Measurements from ENCODE around the gene CA5B. TPM values are rescaled to one million over a fixed set of nuclear protein-coding genes. Genes with fewer than 3 reads are reported as not detected.

Gene CA5B
- polyA plus RNA-seq, 1 donor from 2014 or later, result 10.3 TPM

DNA sequence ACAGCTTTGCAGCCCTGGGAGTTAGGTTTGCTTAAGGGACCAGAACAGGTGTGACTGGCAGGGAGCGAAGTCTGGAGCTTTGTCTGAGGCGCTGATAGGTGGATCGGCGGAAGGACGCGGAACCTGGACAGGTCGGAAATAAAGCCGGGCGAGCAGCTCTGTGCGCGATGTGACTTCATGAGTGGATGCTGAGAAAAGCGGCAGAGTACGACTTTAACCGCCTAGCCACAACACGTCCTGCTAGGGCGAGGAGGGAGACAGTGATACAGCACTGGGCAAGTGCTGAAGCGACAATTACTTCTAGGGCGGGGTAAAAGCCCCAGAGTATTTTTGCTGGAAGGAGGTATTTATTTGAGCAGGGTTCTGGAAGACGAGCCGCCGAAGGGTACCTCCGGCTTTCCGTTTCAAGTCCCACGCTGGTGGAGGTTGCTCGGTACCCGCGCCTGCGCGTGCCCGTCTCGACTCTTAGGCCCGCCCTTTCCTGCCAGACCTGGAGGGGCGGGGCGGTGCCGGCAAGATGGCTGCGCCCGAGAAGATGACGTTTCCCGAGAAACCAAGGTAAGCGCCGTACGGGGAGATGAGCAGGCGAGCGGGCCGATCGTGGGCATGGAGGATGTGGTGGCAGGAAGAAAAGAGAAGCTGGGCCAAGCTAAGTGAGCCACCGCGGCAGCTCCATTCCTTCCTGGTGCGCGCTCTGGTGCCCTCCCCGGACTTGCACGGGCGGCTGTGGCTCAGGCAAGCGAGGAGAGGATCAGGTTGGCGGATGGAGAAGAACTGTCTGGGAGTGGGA is 52.1 kb downstream of the CA5B start, which contains the start of gene ZRSR2:
Gene ZRSR2, plus strand, starts transcription at position 506 of the 790 bp plus-strand sequence. Its CDS starts 12 bp downstream, at position 518.
- no peaks in the 10 kb centered on the region for H3K27me3 ChIP-seq (ENCODE audit: insufficient read depth, low read depth, low read length)
- H3K4me2 ChIP-seq (ENCODE audit: low read length), result peak within 1 kb of the TSS; percentile 59
- TF ChIP-seq EZH2 (IDR thresholded peaks at IDR 0.05; ENCODE audit: borderline replicate concordance, insufficient read depth, low read length, poor library complexity, severe bottlenecking), result no peak
- no peak for TF ChIP-seq SMC3 (conservative IDR thresholded peaks at IDR 0.05; ENCODE audit: poor library complexity)
- TF ChIP-seq POLR2AphosphoS5 (IDR thresholded peaks at IDR 0.05), result peak; percentile 83
- peak; percentile 80 for TF ChIP-seq MXI1 (conservative IDR thresholded peaks at IDR 0.05; ENCODE audit: poor library complexity, severe bottlenecking)
- TF ChIP-seq RAD21 (conservative IDR thresholded peaks at IDR 0.05), result no peak
- TF ChIP-seq, protein P1, sequence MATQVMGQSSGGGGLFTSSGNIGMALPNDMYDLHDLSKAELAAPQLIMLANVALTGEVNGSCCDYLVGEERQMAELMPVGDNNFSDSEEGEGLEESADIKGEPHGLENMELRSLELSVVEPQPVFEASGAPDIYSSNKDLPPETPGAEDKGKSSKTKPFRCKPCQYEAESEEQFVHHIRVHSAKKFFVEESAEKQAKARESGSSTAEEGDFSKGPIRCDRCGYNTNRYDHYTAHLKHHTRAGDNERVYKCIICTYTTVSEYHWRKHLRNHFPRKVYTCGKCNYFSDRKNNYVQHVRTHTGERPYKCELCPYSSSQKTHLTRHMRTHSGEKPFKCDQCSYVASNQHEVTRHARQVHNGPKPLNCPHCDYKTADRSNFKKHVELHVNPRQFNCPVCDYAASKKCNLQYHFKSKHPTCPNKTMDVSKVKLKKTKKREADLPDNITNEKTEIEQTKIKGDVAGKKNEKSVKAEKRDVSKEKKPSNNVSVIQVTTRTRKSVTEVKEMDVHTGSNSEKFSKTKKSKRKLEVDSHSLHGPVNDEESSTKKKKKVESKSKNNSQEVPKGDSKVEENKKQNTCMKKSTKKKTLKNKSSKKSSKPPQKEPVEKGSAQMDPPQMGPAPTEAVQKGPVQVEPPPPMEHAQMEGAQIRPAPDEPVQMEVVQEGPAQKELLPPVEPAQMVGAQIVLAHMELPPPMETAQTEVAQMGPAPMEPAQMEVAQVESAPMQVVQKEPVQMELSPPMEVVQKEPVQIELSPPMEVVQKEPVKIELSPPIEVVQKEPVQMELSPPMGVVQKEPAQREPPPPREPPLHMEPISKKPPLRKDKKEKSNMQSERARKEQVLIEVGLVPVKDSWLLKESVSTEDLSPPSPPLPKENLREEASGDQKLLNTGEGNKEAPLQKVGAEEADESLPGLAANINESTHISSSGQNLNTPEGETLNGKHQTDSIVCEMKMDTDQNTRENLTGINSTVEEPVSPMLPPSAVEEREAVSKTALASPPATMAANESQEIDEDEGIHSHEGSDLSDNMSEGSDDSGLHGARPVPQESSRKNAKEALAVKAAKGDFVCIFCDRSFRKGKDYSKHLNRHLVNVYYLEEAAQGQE (IDR thresholded peaks at IDR 0.05; ENCODE audit: borderline replicate concordance), result no peak
- peak; percentile 24 for TF ChIP-seq TAF1 (IDR thresholded peaks at IDR 0.05; ENCODE audit: low read depth)
- no peak for TF ChIP-seq EP300 (conservative IDR thresholded peaks at IDR 0.05; ENCODE audit: poor library complexity, severe bottlenecking)
- H3K9ac ChIP-seq (ENCODE audit: low read length), result peak within 1 kb of the TSS; percentile 84
- no peaks in the 10 kb centered on the region for H3K9me2 ChIP-seq (ENCODE audit: insufficient read depth, low read length)
- H3K27ac ChIP-seq (ENCODE audit: low read length), result peak within 1 kb of the TSS; percentile 91
- H3K79me2 ChIP-seq (replicated peaks; ENCODE audit: insufficient read depth, low read length), result no peaks in the 10 kb centered on the region
- no peaks in the 10 kb centered on the region for H3K36me3 ChIP-seq (ENCODE audit: insufficient read depth, low read length)
- H2AFZ ChIP-seq (ENCODE audit: low read depth, low read length), result peak within 1 kb of the TSS; percentile 80
- no peaks in the 10 kb centered on the region for H4K20me1 ChIP-seq (ENCODE audit: insufficient read depth)
- H3K4me3 ChIP-seq (ENCODE audit: low read length), result peak within 1 kb of the TSS; percentile 77
- no peaks in the 10 kb centered on the region for H3K9me3 ChIP-seq (ENCODE audit: low read length)
- no peaks in the 10 kb centered on the region for H3F3A ChIP-seq (ENCODE audit: insufficient read depth, low read length, poor library complexity, severe bottlenecking)

DNA sequence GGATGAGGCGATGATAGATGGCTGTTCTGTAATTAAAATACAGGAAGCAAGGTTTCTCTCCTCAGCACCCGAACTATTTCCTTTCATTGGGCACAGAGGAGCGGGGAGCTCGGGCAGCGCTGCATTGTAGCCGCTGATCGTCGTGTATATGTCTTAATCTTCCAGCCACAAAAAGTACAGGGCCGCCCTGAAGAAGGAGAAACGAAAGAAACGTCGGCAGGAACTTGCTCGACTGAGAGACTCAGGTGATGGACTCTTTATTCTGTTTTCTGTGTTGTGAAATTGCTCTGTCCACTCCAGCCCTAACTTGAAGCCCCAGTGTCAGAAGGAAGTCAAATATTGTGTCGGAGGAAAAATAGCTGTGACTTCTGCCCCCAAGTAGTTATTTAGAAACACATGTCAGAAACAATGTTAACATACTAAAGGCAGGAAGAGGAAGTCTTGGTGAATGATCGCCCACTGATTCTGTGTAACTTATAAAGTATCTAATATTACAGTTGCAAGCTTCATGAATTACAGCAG is 52.8 kb downstream of the CA5B start:
- H3F3A ChIP-seq (ENCODE audit: insufficient read depth, low read length, poor library complexity, severe bottlenecking), result no peaks in the 10 kb centered on the region
- H3K36me3 ChIP-seq (ENCODE audit: insufficient read depth, low read length), result no peaks in the 10 kb centered on the region
- H3K9ac ChIP-seq (ENCODE audit: low read length), result peak overlapping the region; percentile 84
- no peak for TF ChIP-seq MXI1 (conservative IDR thresholded peaks at IDR 0.05; ENCODE audit: poor library complexity, severe bottlenecking)
- TF ChIP-seq, protein P1 (IDR thresholded peaks at IDR 0.05; ENCODE audit: borderline replicate concordance), result no peak
- no peak for TF ChIP-seq RAD21 (conservative IDR thresholded peaks at IDR 0.05)
- TF ChIP-seq, protein P2, sequence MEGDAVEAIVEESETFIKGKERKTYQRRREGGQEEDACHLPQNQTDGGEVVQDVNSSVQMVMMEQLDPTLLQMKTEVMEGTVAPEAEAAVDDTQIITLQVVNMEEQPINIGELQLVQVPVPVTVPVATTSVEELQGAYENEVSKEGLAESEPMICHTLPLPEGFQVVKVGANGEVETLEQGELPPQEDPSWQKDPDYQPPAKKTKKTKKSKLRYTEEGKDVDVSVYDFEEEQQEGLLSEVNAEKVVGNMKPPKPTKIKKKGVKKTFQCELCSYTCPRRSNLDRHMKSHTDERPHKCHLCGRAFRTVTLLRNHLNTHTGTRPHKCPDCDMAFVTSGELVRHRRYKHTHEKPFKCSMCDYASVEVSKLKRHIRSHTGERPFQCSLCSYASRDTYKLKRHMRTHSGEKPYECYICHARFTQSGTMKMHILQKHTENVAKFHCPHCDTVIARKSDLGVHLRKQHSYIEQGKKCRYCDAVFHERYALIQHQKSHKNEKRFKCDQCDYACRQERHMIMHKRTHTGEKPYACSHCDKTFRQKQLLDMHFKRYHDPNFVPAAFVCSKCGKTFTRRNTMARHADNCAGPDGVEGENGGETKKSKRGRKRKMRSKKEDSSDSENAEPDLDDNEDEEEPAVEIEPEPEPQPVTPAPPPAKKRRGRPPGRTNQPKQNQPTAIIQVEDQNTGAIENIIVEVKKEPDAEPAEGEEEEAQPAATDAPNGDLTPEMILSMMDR (IDR thresholded peaks at IDR 0.05; ENCODE audit: poor library complexity, severe bottlenecking), result no peak
- no peak for TF ChIP-seq POLR2AphosphoS5 (IDR thresholded peaks at IDR 0.05)
- TF ChIP-seq EZH2 (IDR thresholded peaks at IDR 0.05; ENCODE audit: borderline replicate concordance, insufficient read depth, low read length, poor library complexity, severe bottlenecking), result no peak
- no peak for TF ChIP-seq TAF1 (IDR thresholded peaks at IDR 0.05; ENCODE audit: low read depth)
- TF ChIP-seq EP300 (conservative IDR thresholded peaks at IDR 0.05; ENCODE audit: poor library complexity, severe bottlenecking), result no peak
- TF ChIP-seq SMC3 (conservative IDR thresholded peaks at IDR 0.05; ENCODE audit: poor library complexity), result no peak
- H3K79me2 ChIP-seq (replicated peaks; ENCODE audit: insufficient read depth, low read length), result no peaks in the 10 kb centered on the region
- H3K9me3 ChIP-seq (ENCODE audit: low read length), result no peaks in the 10 kb centered on the region
- H2AFZ ChIP-seq (ENCODE audit: low read depth, low read length), result peak overlapping the region; percentile 80
- no peaks in the 10 kb centered on the region for H4K20me1 ChIP-seq (ENCODE audit: insufficient read depth)
- H3K9me2 ChIP-seq (ENCODE audit: insufficient read depth, low read length), result no peaks in the 10 kb centered on the region
- H3K4me3 ChIP-seq (ENCODE audit: low read length), result peak overlapping the region; percentile 77
- H3K27ac ChIP-seq (ENCODE audit: low read length), result peak overlapping the region; percentile 91
- H3K4me2 ChIP-seq (ENCODE audit: low read length), result peak overlapping the region; percentile 59
- H3K27me3 ChIP-seq (ENCODE audit: insufficient read depth, low read depth, low read length), result no peaks in the 10 kb centered on the region
